Brain pericyte (primary cell): ENCODE data around the gene RTN1.

Source experiments
- DNase-seq: peaks from one replicate; pipeline ENCODE4 v3.0.0-alpha.2; 2012; ENCODE audit warnings: low read depth, low spot score

The RTN1 gene

DNA sequence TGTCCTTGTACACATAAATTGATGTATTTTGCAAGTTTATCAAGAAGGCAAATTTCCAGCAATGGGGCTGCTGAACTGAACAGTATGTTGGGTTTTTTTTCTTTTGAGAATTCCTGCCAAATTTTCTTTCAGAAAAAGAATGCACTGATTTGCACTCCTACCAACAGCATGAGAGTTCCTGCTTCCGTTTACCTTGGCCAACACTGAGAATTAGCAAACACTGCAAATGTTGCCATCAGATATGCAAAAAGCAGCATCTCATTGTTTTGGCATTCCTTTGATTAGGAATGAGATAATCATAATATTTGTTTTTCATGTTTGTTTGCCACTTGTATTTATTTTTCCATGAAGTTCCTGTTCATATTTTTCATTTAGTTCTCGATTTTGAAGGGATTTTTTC lies 82.4 kb downstream of the RTN1 start:
- DNase-seq: no peak

DNA sequence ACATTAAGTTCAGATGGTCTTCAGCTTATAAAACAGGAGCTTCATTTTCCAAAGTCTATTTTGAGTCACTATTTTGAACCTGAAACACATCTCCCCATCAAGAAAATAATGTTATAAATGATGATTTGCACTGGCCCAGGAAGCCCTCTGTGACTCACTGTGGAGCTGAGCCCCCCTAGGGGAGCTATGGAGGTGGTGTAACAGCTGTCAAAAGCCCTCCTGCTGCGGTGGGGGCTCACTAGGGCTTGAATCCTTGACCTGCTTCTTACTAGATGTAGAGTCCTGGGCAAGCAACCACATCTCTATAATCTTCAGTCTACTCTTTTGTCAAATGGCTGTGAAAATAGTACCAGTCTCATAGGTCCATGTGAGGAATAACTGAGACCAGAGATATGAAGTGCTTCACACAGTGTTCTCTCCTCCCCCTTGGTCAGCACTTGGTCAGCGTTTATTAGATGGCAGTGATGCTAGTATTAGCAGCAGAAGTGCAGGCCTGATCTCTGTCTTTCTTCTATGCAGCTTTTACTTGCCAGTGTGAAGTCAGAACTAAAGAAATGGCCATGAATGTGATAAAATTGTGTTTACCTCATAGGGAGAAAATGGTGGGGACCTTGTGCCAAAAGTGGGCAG lies 83.4 kb downstream of the RTN1 start:
- peak; percentile 7 for DNase-seq

DNA sequence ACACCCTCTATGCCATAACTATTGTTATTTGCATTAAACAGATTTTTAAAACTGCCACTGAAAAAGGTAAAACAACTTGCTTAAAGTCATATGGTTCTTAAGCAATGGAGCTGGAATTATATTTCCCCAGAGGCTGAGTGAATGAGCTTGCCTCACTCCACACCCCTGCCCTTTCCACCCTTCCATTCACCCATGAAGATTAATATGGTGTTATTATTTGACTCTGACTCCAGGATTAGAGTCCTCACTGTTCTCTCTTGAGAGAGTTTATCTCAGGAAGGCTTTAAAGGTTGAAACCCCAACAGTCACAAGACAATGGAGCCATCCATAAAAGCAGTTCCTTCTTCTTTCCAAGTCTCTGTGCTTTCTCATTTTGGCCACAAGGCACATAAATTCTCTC lies 84.9 kb downstream of the RTN1 start:
- DNase-seq: no peak

DNA sequence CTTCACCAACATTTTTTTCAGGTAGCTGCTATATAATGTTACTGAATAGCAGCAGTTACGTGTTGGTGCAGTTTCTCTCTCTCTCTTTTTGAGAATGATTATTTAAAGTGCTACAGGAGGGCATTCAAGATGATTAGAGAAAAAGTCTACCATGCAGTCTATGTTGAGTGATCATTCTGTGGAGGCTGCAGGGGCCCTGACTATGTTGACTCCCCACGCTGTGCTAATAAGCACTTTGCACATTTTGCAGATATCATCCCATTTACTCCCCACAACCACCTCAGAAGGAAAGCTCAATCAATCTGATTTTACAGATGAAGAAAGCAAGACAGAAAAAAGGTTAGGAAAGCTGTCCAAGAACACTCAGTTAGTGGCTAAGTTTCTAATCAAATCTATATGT lies 87.8 kb downstream of the RTN1 start:
- DNase-seq: no peak

DNA sequence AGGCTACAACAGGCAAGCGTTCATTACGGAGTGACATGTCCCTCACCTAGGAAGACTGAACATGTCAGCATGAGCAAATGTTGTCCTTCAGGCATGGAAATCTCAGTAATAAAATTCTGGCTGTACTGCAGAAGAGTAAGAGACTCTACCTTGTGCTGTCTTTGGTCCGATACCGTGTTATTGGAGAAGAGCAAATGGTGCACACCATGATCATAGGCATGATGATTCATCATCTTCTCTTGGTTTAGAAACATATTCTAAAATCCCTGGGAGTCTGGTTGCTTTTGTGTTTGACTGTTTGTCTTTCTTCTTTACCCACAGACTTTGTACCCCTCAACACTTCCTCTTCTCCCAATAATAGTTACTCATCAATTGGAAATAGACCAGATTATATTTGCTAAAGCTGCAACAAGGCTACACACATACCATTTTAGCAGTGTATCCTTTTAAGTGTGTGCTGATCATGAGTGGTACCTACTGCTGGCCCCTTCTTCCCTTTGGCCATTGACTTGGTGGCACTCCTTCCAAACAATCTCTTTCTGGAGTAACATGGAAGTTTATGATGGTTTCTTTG lies 93.5 kb downstream of the RTN1 start:
- DNase-seq: no peak

DNA sequence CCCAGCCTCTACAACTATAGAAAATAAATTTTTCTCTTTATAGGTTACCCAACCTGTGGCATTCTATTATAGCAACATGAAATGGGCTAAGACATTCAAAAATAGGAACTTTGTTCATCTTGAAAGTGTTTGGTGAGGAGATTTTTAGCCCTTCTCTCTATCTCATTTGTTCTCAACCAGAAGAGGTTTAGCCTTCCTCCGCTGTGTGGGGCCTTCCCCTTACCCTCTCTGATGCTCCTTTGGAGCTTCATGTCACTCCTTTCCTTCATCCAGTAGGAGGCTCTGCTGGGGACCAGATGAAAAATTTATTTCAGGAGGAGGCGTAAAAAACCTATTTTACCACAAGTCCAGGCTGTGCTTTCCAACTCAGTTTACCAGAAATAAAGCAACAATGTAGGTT lies 94.1 kb downstream of the RTN1 start:
- no peak for DNase-seq

DNA sequence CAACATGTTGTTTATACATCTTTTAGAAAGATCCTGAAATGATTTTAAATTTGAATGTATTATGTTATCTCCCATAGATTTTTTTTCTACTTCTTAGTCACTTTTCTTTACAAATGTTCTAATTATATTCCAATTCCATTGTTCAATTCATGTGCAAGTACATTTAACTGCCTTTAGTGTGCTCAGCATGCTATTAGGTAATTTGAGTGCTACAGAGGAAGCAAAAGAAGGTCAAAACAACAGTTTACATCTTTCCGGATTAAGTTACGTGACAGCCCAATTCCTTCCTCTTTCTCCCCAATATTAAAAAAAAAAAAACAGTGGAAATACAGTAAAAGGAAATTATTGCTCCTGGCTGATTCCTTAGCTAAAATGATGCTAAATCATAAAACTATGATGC lies 98.3 kb downstream of the RTN1 start:
- DNase-seq: no peak

DNA sequence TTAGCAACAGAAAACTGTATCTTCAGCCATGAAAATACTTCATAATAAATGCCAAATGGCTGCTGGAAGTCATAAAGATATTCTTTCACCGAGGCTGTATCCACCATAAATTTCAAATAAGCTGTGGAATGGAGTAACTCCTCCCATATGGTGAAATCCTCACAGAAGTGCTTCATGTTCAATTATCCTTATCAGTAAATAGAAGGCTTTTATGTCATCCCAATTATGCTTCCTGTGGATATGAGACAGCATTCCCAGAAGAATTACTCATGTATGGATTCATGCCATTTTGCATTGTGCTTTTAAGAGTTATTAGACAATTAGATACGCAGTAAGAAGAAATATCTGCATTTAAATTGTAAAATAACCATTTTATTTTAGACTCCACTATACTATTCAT lies 99.0 kb downstream of the RTN1 start:
- no peak for DNase-seq

DNA sequence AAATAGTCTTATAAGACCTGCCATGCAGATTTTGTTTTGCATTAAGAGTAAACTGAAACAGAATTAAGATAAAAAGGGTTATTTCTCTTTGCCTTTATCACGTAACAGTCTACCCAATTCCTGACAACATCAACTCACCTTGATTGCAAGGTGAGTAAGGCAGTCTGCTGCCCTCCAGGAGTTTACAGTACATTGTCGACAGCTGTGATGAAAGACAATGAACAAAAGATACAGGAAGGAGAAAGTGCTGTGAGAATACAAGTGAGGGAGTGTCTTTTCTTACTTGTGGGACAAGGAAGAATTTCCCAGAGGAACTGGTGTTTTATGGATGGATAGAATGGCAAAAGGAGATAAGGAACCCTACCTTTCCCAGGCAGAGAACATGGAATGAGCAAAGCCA lies 101.0 kb downstream of the RTN1 start:
- no peak for DNase-seq

DNA sequence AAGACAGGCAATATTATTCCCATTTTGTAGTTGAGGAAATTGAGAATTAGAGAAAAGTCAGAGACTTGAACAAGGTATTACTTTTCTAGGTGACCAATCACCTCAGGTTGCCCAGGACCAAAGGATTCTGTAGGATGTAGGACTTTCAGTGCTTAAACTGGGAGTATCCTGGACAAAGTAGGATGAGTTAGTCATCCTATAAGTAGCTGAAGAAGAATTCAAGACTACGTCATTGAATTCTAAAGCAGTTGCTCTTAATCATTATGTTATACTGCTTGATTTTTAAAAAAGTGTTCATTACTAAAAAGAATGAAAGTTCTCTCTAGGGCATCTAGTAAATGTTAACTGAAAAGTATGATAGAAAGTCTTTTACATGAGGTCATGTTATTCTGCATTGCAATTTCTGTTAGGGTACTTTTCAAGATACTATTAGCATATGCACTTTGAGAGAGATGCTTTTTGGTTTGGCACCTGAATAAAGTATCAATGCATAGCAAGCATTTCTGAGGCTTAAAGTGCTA lies 101.7 kb downstream of the RTN1 start:
- no peak for DNase-seq

DNA sequence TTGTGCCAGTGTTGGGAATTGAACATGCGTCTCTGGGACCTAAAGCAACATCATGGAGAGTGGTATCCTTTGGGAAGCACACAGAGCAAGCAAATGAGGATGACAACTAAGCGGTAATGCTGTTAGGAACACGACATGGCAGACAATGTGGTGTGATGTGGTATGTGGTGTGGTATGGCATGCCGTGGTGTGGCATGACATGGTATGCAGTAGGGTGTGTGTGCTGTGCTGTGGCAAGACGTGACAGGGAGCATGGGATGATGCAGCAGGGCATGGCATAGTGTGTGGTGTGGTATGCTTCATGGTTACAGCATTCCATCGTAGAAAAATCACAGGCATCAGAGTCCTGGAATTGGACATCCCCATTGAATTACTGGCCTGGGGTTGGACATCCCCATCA lies 108.7 kb downstream of the RTN1 start:
- no peak for DNase-seq

DNA sequence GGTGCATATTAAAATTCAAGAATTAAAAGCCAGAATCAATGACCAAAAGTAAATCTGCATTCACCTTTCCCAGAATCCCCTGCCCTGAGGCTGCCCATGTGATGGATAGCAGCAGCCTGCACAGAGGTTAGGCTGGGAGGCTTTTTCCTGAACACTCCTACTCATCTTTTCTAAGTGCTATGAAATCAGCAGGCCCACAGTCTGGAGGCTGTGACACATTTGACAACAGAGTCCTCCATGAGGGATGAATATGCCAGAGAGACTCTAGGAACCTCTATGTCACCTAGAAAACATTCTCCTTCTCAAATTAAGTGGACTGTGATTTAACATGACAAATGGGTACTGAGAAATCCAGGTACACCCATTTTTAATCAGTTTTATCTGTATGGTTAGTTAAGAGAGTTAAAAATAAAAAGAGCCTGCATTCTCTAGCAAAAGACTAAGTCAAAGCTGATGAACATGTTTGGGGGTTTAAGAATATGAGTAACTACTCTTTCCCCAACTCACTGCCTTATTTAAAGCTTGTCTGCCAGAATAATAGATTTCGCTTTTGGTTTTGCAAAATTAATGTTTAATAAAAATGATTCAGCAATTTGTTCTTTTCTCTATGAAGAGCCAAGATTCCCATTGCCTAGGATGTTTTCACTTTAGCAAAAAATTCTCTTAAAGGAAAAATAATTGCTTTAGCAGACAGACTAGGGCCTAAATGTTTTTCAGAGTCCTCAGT lies 115.0 kb downstream of the RTN1 start:
- DNase-seq: no peak

DNA sequence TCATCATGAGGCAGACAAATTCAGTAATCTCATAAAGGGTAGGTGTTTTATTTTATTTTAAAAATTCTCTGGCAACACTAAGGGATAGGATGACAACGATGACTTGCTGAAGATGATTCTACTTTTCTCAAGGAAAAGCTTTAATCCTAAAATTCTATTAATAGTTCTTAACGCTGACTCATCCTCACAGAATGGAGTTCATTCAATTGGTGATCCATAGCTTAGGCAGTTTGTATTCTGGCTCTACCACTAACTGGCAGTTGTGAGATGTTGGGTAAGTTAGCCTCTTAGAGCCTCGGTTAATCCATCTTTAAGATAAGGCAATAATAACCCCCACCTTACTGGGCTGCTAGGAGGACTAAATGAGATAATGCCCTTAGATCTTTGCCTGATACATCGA lies 116.3 kb downstream of the RTN1 start:
- DNase-seq: no peak

DNA sequence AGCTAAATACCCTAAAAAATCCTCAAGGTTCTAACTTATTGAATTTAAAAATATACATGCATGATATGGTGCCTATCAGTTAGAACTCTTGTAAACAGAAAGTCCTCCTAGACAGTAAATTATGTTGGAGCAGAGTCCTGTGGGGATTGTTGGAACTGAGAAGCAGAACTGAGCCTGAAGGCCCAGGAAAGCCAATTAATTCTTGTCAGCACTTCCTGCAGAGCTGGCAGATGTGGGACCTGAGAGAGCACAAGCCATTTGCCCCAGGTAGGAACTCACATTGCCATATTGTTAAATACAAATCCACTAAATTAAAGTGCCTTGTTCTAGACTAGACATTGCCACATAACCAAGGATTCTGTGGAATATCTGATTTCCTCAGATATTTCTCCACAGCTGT lies 117.1 kb downstream of the RTN1 start:
- DNase-seq: no peak

DNA sequence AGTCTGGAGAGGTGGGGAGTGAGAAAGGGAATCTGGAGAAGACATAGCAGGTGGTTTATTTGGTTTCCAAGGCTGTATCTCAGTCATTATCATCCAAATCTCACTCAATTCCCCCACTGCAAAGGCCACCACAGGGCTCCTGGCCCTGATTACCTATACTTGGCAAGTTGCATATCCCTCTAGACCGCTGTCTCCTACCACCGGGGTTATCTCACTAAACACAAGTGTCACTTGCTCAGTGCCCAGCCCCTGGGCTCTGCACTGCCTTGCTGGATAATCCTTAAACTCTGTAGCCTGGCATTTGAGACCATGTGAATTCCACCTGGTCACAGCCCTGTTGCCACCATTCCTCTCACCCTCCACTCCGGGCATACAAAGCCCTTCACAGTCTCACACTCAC lies 119.0 kb downstream of the RTN1 start:
- no peak for DNase-seq

DNA sequence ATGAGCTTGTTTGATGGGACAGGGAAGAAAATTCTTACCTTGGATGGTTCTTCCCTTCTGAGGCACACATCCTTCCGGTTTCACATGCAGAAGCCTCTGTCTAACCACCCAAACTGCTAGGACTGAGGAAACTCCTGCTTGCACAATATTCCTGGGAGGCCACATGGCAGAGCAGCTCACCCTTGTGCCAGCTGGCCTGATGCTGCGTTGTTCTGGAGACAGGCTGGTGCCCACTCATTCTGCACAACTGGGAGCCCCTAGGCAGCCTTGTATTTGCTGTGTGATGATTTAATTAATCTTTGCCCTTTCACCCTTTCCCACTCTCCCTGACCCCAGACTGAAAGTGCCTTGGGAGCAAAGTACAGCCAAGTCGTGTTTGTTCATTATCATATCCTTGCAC lies 130.8 kb downstream of the RTN1 start:
- no peak for DNase-seq

DNA sequence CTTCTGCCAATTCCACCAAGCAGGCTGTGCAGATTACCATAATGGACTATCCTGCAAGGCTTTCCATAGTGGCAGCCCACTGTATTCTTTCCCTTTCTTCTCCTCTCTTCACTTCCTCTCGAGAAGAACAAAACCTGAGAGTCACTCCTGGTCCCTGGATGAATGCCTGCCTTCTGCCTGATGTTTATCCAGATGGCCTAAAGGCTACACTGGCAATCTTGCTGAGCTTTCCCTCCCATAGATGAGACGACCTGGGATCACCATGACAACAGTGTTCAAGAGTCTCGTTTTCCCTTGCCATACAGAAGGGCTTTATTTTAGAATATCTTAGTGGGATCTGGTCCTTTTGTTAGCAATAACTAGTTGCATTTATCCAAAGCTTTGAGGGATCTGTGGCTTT lies 142.3 kb downstream of the RTN1 start:
- no peak for DNase-seq

DNA sequence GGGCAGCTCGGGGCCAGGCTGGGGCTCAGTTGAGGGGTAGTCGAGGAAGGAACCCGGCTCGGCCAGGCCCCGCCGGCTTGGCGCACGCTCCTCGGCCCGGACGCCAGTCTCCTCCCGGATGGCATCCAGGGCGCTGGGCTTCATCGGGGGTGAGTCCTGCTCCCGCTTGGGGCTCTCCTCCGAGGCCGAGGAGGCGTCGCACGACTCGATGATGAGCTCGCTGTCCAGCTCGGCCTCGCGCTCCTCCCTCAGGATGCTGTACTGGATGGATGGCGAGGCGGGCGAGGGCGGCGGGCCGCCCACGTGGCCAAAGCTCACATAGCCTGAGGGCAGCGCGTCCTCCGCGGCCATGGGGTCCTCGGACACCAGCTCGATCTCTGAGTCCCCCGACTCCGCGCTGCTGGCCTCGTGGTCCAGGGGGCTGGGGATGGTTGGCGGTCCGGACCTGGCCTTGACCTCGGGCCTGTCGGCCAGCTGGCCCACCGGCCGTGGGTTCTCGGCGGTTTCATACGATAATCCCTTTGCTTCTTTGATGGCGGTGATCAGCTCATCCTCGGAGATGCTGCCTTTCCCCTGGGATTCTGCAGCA lies 143.4 kb downstream of the RTN1 start:
- no peak for DNase-seq

DNA sequence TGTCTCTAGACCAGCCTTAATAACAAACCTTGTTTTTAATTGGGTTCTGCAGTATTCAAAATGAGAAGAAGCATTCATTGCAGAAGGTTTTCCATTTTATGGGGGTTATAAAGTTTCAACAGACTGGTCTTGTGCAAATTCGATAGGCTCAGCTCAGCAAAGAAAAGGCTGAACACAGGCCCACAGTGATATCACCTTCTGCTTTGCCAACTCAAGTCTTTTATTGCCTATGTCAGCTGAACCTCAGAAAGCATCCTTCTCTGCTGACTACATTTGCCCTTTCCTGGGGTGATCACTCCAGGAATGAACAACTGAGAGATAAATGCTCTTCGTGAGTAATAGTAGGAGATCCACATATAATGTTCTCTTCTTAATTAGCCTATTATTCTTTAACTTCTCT lies 159.5 kb downstream of the RTN1 start:
- no peak for DNase-seq

DNA sequence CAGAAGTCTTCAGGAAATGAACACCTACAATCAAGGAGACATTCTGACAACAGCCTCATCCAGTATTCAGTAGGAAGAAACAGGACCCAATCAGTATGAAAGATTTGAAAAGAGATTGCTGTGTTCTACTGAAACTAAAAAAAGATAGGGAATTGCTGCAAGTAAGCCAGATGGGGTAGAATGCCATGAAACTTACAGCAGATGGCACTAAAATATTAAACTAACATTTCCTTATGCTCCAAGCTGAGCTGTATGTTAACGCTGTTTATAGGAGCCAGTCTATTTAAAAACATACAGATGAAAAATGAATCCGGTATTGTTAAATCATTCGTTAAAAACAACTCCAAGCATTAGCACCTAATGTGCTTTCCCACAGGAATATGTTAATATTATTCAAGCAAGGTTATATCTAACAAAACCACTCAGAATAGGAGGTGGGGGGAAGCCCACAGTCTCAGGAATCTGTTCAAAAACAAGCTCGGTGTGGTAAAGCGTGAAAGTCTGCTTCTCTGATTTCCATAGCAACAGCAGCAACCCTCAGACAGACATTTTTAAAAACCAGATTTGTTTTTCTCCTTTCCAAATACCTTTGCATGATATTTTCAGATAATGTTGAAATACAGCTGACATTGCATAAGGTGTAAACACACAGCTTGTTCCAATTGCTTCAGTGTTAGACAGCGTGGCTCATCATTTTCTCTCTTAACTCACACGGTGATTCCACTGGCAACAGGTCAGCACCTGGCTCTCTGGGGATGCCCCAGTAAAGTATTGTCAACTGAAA lies 162.6 kb downstream of the RTN1 start:
- no peak for DNase-seq

DNA sequence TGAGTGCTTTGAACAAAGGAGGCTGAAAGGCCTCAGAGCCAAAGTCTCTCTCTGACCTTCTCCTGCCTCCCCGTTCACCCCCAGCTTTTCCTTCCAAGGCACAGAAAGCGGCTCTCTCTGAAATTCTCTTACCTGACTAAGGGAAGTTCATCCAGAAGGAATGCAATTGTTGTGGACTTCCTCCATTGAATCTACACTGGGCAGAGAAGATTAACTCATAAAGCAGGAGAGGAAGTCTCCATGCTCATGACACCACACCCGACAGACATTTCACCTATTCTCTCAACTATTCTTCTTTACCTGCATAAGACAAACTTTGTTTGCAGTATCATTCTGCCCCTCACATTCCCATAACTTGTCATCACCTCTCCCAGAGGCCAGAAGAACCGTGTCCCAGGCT lies 164.7 kb downstream of the RTN1 start:
- no peak for DNase-seq

DNA sequence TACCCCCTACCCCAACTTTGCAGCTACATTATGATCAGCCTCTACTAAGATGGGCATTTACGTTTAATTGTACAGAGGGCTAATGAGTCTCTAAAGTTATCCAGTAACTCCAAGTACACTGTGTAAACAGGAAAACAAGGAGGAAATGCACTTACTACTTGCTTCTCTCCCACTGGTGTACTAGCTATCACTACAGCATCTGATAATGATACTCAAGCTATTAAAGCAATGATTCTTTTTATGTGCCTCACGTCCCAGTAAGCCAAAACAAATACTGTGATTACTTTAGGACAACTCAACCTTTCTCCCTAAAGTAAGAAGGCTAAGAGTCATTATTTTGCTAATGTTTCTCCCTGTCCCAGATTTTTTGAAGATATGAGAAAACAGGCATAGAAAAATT lies 165.3 kb downstream of the RTN1 start:
- DNase-seq: no peak
